Esophagus muscularis mucosa (tissue), 4 donors: Measurements from ENCODE around the gene CDH4. TPM values are rescaled to one million over a fixed set of nuclear protein-coding genes. Genes with fewer than 3 reads are reported as not detected.

ENCODE experiments used
- DNase-seq: peaks from one replicate; pipeline ENCODE4 v3.0.0-alpha.2; 2017; ENCODE audit errors: extremely low spot score
- H3K27ac ChIP-seq, 4 donors: fragments of 200-600 bp; sonication (generic); replicated peaks in 1 of 4; 1 replicate in 3 of 4; 2 replicates in 1 of 4; pipeline ENCODE4 v1.5.1; 2016 to 2019; ENCODE audit warnings: mild to moderate bottlenecking in 1 of 4
- H3K27me3 ChIP-seq, 4 donors: fragments of 200-600 bp; sonication (generic); one replicate each; pipeline versions ENCODE4 v1.5.1 to v1.6.0; 2016 to 2019
- H3K36me3 ChIP-seq, 4 donors: fragments of 200-600 bp; sonication (generic); one replicate each; pipeline ENCODE4 v1.5.1; 2016 to 2019
- H3K4me1 ChIP-seq, 4 donors: fragments of 200-600 bp; sonication (generic); one replicate each; pipeline ENCODE4 v1.5.1; 2016 to 2019
- H3K4me3 ChIP-seq, 4 donors: fragments of 200-600 bp; sonication (generic); 1 replicate in 2 of 4; 2 replicates in 2 of 4; pipeline ENCODE4 v1.5.1; 2016 to 2019; ENCODE audit warnings: mild to moderate bottlenecking in 4 of 4, moderate library complexity in 1 of 4
- H3K9me3 ChIP-seq, 4 donors: fragments of 200-600 bp; sonication (generic); 1 replicate in 3 of 4; 2 replicates in 1 of 4; pipeline ENCODE4 v1.5.1; 2016 to 2019
- EP300 ChIP-seq: sonication (generic); formaldehyde crosslinking; IDR thresholded peaks from one replicate; pipeline ENCODE4 v1.6.1; 2017; ENCODE audit warnings: antibody characterized with exemption
- POLR2A ChIP-seq: fragments of 450-650 bp; IDR thresholded peaks from one replicate; pipeline ENCODE4 v1.6.1; 2017; ENCODE audit warnings: antibody characterized with exemption, moderate library complexity, mild to moderate bottlenecking, low read depth
- POLR2AphosphoS5 ChIP-seq, 2 donors: sonication (generic); formaldehyde crosslinking; IDR thresholded peaks; one replicate each; pipeline ENCODE4 v1.6.1; 2017; ENCODE audit warnings: antibody characterized with exemption in 2 of 2
- WGBS: methylation state at CpG from one replicate; pipeline ENCODE4 v1.1.5; 2018; 5-methylcytosine and 5-hydroxymethylcytosine counted together
- intact Hi-C: fragments of 100-400 bp; cut with DNase I; formaldehyde crosslinking; loops from one replicate; pipeline ENCODE4 v1.15.1; 2023
- total RNA-seq, 4 donors: library from RNA; depleted of rRNA; stranded (reverse); fragments of >200 nt; gene quantifications; one replicate each; pipeline versions ENCODE4 v1.1.0 to v1.2.1, GENCODE V29; 2016
- TF ChIP-seq, protein P1 (sequence below), 3 experiments: fragments of 200-600 bp in 2 of 3; fragments of 450-650 bp in 1 of 3; sonication (generic) in 2 of 3; IDR thresholded peaks; one replicate each; pipeline ENCODE4 v1.5.1; 2017 to 2019; ENCODE audit warnings: antibody characterized with exemption in 3 of 3, mild to moderate bottlenecking in 2 of 3, moderate library complexity in 1 of 3

CDH4 gene
- total RNA-seq, 4 donors from 2014 or later: 0.42 to 1.3 (median 0.48) TPM

DNA sequence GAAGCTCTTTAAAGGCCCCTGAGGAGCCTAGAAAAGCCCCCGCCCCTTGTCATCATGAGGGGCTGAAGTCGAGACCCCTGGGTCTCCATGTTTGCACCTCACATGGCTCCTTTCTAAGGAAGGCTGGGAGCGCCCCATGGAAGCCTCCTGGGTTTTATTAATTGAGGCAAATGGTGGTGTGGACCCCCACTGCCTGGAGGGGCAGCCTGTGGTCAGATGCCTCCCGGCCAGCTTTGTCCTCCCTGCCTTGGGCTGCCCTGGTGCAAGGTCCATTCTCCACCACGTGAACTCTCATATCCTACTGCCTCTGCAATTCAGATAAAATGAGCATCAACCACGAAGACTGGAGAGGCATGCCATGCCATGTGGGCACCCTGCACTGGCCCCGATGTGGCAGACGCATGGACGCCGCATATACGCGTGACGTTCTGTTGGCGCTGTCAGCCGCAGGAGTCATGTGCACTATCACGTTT lies 518.1 kb downstream of the CDH4 start:
- intact Hi-C loops: no loop called here
- H3K27me3 ChIP-seq: peaks cover 0 to 38% (median 0%) of the 10 kb centered on the region in 4 donors
- H3K27ac ChIP-seq: no peak overlapping the region
- TF ChIP-seq POLR2A (no peak), POLR2AphosphoS5 (IDR thresholded peaks at IDR 0.05) (no peak), EP300 (no peak)
- TF ChIP-seq, protein P1, sequence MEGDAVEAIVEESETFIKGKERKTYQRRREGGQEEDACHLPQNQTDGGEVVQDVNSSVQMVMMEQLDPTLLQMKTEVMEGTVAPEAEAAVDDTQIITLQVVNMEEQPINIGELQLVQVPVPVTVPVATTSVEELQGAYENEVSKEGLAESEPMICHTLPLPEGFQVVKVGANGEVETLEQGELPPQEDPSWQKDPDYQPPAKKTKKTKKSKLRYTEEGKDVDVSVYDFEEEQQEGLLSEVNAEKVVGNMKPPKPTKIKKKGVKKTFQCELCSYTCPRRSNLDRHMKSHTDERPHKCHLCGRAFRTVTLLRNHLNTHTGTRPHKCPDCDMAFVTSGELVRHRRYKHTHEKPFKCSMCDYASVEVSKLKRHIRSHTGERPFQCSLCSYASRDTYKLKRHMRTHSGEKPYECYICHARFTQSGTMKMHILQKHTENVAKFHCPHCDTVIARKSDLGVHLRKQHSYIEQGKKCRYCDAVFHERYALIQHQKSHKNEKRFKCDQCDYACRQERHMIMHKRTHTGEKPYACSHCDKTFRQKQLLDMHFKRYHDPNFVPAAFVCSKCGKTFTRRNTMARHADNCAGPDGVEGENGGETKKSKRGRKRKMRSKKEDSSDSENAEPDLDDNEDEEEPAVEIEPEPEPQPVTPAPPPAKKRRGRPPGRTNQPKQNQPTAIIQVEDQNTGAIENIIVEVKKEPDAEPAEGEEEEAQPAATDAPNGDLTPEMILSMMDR (IDR thresholded peaks at IDR 0.05): no peak
- no peaks in the 10 kb centered on the region for H3K9me3 ChIP-seq
- no peak for DNase-seq
- WGBS: 92% methylated on average over 13 of the region's 16 CpGs
- no peaks in the 10 kb centered on the region for H3K4me1 ChIP-seq
- H3K36me3 ChIP-seq: no peaks in the 10 kb centered on the region
- H3K4me3 ChIP-seq: no peak overlapping the region

DNA sequence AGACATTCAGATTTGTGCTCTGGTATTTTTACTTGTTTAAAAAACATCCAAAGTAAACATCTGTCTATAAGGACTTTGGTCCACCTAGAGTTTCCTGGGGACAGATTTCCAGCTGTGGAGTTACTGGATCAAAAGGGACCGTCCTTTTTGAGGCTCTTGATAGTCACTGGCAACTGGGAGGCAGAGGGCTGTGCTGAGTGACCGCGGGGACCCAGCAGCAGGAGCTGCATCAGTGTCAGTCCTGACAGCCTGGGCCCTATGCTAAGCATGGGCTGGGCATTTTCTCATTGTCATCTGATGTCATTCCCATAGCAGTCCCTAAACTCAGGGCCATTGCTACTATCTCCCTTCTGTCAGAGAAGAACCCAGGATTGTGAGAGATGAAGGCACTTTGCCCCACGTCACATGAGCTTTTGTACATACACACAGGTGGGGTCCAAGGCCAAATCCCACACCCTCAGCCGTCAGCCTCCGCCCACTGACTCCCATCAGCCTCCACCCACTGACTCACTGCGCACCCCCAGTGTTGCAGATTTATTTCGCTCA lies 519.8 kb downstream of the CDH4 start:
- Histone ChIP-seq H3K4me1 (no peaks in the 10 kb centered on the region), H3K4me3 (no peak overlapping the region), H3K27me3 (peaks cover 0 to 39% (median 0%) of the 10 kb centered on the region in 4 donors), H3K27ac (no peak overlapping the region), H3K9me3 (no peaks in the 10 kb centered on the region), H3K36me3 (no peaks in the 10 kb centered on the region)
- TF ChIP-seq POLR2A: no peak
- TF ChIP-seq EP300: no peak
- TF ChIP-seq, protein P1 (IDR thresholded peaks at IDR 0.05): no peak
- no peak for TF ChIP-seq POLR2AphosphoS5 (IDR thresholded peaks at IDR 0.05)
- intact Hi-C loops: no loop called here
- no peak for DNase-seq
- whole genome bisulfite sequencing: 79% methylated on average over 8 of the region's 8 CpGs

DNA sequence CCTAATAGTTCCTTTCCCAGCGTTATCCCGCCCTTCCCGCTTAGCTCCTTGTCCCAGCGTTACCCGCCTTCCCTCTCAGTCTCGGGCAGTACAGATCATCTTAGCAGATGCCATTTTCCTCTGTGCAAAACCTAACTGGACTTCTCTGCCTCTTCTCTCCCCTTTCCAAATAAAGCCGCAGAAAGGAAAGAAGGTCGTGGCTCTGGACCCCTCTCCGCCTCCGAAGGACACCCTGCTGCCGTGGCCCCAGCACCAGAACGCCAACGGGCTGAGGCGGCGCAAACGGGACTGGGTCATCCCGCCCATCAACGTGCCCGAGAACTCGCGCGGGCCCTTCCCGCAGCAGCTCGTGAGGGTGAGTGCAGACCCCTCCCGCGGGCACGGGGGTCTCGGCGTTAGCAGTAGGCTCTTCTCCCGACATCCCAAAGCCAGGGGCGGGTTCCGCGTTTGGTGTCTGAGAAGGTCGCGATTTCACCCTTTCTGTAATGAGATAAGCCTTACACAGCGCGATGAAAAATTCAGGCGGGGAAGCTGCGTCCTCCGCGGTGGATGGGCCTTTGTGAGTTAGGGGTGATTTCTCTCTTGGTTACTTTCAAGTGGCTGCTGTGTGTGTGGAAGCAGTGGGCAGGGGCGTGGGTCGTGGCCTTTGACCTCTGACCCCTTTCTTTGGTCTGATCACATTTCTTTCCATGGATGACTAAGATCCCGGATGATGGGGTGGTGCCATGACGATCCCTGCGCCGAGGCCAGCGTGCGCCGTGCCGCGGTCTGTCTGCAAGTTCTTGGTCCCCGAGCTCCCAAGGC lies 521.0 kb downstream of the CDH4 start:
- WGBS: 86% methylated on average over 44 of the region's 53 CpGs
- Histone ChIP-seq H3K9me3 (no peaks in the 10 kb centered on the region), H3K27me3 (peaks cover 0 to 39% (median 0%) of the 10 kb centered on the region in 4 donors), H3K36me3 (no peaks in the 10 kb centered on the region), H3K4me3 (no peak overlapping the region), H3K4me1 (no peaks in the 10 kb centered on the region), H3K27ac (no peak overlapping the region)
- TF ChIP-seq EP300: no peak
- intact Hi-C loops: no loop called here
- DNase-seq: no peak

DNA sequence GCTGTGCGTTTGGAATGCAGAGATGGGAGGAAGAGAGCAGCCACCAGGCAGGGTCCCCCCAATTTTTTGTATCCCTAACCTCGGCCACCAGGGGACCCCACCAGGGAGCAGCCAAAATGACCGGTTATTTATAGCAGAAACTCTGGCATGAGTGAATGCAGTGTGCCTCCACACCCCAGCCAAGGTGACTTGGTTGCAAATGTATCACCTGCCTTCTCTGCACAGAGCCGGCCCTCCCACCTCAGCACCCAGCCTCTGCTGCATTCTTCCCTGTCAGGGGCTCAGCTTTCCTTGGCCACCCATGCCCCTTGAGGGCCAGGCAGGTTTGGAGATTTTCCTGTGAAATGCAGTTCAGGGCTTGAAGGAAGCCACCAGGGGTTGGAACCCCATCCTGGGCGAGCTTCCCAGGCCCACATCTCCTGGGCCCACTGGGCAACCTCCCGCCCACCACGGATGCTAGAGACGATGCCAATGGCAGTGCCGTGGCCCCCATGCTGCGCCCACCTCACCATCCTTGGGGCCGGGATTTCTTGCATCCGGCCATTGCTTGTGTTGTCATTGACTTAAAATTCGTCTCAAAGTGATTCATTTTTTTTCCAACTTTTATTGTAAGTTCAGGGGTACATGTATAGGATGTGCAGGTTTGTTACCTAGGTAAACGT lies 522.0 kb downstream of the CDH4 start:
- no peak overlapping the region for H3K4me3 ChIP-seq
- no peaks in the 10 kb centered on the region for H3K36me3 ChIP-seq
- intact Hi-C loops: no loop called here
- TF ChIP-seq POLR2AphosphoS5 (IDR thresholded peaks at IDR 0.05) (no peak), POLR2A (no peak), EP300 (no peak)
- TF ChIP-seq, protein P1 (IDR thresholded peaks at IDR 0.05): no peak
- WGBS: 58% methylated on average over 14 of the region's 14 CpGs
- H3K4me1 ChIP-seq: no peaks in the 10 kb centered on the region
- peaks cover 0 to 39% (median 0%) of the 10 kb centered on the region in 4 donors for H3K27me3 ChIP-seq
- no peak overlapping the region for H3K27ac ChIP-seq
- no peaks in the 10 kb centered on the region for H3K9me3 ChIP-seq
- DNase-seq: no peak

DNA sequence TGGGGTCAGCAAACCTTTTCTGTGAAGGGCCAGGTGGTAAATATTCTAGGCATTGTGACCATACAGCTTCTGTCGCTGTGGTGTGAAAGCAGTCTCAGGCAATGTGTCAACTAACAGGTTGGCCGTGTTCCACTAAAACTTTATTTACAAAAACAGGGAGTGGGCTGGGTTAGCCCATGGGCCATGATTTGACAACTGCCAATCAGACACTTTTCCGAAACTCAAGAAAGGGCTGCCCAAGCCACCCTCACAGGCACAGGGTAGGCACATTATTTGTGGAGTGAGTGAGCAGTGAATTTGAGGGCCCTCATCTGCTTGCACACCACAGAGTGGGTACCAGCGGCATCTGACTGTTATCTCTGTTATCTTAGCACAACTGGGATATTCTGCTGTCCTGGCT lies 523.4 kb downstream of the CDH4 start:
- Histone ChIP-seq H3K27me3 (peaks cover 0 to 40% (median 0%) of the 10 kb centered on the region in 4 donors), H3K9me3 (peaks cover 0 to 3% (median 0%) of the 10 kb centered on the region in 4 donors), H3K36me3 (no peaks in the 10 kb centered on the region), H3K27ac (no peak overlapping the region), H3K4me1 (no peaks in the 10 kb centered on the region), H3K4me3 (no peak overlapping the region)
- intact Hi-C loops: no loop called here
- 66% methylated on average over 4 of the region's 4 CpGs for WGBS
- DNase-seq: no peak
- TF ChIP-seq POLR2A: no peak
- no peak for TF ChIP-seq EP300
- TF ChIP-seq, protein P1 (IDR thresholded peaks at IDR 0.05): no peak
- no peak for TF ChIP-seq POLR2AphosphoS5 (IDR thresholded peaks at IDR 0.05)
